GM21381 (cell line): ENCODE results near the gene ST8SIA4.

Experiments used
- ATAC-seq: cut with Tn5 transposase; IDR thresholded peaks from one replicate; pipeline ENCODE4 v1.9.1; 2021; ENCODE audit warnings: mild to moderate bottlenecking, moderate library complexity; ENCODE audit not compliant: unreplicated experiment

The ST8SIA4 gene

GRCh38 chr5:100903039-100903887, at the start of gene ST8SIA4:
TSS of gene ST8SIA4 (minus strand) at chr5:100903282. CDS start at chr5:100902955, 327 bp downstream.
- peak; percentile 66 for ATAC-seq

DNA sequence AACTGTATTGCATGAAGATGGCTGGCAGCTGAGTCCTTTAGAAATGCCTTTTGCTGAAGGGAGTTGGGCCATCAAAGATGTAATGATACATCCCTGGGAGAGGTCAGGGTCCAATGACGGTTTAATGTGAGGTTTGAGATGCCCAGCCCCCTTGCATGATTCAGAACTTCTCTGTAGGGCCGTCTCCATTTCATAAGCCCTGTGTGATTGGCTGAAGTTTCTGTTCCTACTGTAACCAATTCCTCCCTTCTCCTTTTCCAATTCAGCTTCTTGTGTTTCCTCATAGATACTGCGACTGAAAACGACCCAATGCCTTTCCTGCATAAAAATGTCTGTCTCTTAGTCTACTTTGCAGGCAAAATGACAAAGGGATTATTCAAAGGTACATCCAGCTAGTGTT, 47.9 kb upstream of the ST8SIA4 start:
- ATAC-seq = no peak

DNA sequence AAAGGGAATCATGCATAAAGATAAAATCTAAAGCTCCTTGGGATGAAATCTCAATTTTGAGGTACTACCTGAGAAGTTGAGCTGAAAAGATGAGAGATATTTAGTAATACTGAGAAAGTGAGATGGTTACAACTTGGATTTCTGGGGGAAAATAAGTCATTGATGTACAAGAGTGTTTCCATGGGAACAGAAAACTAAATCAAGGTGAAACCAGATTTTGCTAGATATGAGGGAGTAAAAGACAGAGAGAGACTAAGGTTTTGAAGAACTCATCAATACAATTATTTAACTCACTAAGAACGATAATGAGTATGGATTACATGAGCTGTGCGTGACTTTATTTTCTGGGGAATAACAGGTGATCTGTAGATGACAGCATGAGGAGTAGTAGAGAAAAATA, 10.2 kb upstream of the ST8SIA4 start:
- ATAC-seq = no peak

- ATAC-seq = no peak
Observed at GRCh38 chr5:100909034-100909433, 6.0 kb upstream of the ST8SIA4 start.

- no peak for ATAC-seq
Observed at GRCh38 chr5:100905259-100905914, 2.3 kb upstream of the ST8SIA4 start.

- ATAC-seq = peak; percentile 20
Observed at GRCh38 chr5:100904259-100904861, 1.3 kb upstream of the ST8SIA4 start.

GRCh38 chr5:100902440-100903038, 543 bp downstream of the ST8SIA4 start:
- ATAC-seq = no peak

- ATAC-seq = no peak
Observed at GRCh38 chr5:100901821-100902341, 1.2 kb downstream of the ST8SIA4 start.

DNA sequence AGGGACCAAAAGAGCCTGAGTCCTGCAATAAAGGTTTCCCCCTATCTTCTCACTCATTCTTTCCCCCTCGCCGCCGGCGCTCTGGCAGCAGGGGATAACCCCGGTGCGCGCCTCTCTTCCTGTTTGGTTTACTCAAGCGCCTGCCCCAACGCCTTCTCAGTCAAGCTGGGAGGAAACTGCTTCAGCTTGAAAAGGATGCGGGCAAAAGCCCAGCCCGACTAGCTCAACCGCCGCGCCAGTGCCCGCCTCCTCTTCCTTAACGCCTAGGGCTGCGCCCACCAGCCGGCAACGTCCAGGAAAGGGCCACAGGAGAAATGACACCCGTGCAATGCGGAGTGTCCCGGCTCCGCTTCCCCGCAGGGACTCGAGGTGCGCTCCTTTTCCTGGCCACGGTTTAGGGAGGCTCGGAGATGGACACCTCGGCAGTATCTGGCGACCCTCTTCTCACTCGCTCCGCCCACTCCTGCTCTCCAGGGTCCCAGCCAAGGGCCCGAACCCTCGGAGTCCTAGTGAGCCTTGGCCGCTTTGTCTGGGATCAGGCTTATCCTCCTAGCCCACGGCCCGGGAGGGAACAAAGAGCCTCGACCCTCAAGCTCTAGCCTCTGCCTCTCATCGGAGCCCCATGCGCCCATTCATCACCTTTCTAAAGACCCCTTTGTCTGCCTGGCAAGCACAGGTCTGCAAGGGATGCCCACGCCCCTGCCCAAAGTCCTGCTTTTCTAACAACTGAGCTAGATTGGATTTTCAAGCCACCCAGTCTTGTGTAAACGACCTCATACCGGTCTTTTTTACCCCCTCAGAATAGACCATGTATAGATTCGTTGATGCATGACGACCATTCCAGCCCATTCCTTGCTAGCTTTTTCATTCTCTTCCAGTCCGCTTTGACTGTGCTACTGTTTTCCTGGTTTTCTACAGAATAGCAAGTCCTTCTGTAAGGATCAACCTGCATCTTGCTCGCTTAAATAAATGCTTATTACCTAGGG, 2.0 kb downstream of the ST8SIA4 start:
- peak; percentile 34 for ATAC-seq

- peak; percentile 10 for ATAC-seq
Observed at GRCh38 chr5:100900142-100900795, 2.8 kb downstream of the ST8SIA4 start.

- ATAC-seq = no peak
Observed at GRCh38 chr5:100899675-100900074, 3.4 kb downstream of the ST8SIA4 start.

- no peak for ATAC-seq
Observed at GRCh38 chr5:100898504-100899346, 4.4 kb downstream of the ST8SIA4 start.

DNA sequence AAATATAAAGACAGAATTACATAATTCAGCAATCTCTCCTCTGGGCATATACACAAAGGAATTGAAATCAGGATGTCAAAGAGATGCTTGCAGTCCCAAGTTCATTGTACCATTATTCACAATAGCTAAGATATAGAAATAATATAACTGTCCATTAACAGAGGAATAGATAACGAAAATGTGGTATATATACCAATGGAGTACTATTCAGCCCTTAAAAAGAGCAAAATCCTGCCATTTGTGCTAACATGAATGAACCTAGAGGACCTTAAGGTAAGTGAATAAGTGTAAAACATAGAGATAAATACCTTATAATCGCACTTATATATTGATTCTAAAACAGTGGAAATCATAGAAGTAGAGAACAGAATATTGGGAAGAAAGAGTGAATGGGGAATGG, 7.0 kb downstream of the ST8SIA4 start:
- ATAC-seq = no peak

- ATAC-seq = peak; percentile 67
Observed at GRCh38 chr5:100890461-100891008, 12.5 kb downstream of the ST8SIA4 start.

DNA sequence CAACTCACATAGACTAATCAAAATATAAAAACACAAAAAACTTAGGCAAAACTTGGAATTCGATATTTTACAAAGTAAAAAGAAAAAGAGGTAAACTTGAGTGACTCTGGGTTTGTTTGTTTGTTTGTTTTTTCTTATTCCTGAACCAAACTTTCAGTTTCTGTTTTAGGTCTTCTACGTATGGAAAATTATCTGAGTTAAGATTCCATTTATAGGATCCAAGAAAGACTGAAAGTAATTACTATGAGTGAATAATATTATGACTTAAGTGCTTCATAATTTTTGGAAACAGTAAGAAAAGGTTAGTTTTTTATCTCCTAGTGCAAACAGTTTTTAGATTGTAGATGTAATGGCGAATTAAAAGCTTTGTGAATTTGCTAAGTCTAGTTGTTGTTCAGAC, 13.2 kb downstream of the ST8SIA4 start:
- ATAC-seq = no peak

DNA sequence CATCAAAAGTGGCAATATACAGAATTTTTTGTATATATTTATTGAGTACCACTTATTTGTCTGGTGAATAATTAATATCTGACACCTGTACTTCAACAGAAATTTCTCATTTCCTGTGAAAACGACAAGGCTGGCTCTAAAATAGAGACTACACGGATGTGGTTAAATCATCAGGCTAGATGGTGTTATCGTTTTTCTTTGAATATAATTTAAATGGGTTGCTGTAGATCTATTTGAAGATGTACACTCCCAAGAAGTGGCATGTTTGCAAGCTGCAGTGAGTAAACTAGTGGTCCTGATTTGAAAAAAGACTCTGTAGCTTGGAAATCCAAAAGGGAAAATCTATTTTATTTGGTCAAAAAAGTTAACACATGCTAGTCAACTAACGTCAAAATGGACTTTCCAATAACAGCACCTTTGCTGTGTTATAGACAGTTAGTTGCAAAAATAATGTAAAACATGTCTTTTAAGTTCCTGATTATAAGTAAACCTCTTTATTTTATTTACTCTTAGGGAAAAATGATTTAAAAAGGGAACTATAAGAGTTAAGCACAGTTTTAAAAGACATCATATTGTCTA, 13.8 kb downstream of the ST8SIA4 start:
- ATAC-seq = peak; percentile 66

- no peak for ATAC-seq
Observed at GRCh38 chr5:100877274-100877673, 25.8 kb downstream of the ST8SIA4 start.
